GM06990 (cell line): Measurements from ENCODE around the gene SCART1.
"Not testable (repeated sequence)": the region's sequence is repeated elsewhere in the genome, so short reads cannot be mapped to it uniquely, and the experiment has no call there.

Source experiments
- DNase-seq: peaks from one replicate; pipeline ENCODE4 v3.0.0-alpha.2; 2011; ENCODE audit not compliant: insufficient read length; ENCODE audit errors: extremely low read depth
- H3K27me3 ChIP-seq: replicated peaks from 2 replicates; pipeline ENCODE4 v1.6.0; 2011; ENCODE audit warnings: low read length; ENCODE audit not compliant: control insufficient read depth, insufficient read depth
- H3K36me3 ChIP-seq: 2 replicates; pipeline ENCODE4 v1.5.1; 2011; ENCODE audit warnings: low read length; ENCODE audit not compliant: control insufficient read depth, insufficient read depth
- H3K4me3 ChIP-seq: replicated peaks from 2 replicates; pipeline ENCODE4 v1.5.1; 2011; ENCODE audit warnings: low read depth, mild to moderate bottlenecking, control low read depth, low read length
- CTCF ChIP-seq: IDR thresholded peaks from 2 replicates; pipeline ENCODE4 v1.5.1; 2011; ENCODE audit warnings: low read length, control low read depth, mild to moderate bottlenecking, inconsistent platforms; ENCODE audit not compliant: insufficient read depth, poor library complexity, severe bottlenecking

The SCART1 gene

GRCh38 chr10:133453516-133454203 is at the start of gene SCART1:
SCART1 (plus strand) TSS chr10:133453945; CDS start chr10:133453998, 53 bp downstream.
- DNase-seq = no peak
- TF ChIP-seq CTCF = no peak
- no peaks in the 10 kb centered on the region for H3K36me3 ChIP-seq
- H3K4me3 ChIP-seq = no peak within 1 kb of the TSS
- H3K27me3 ChIP-seq = no peaks in the 10 kb centered on the region

GRCh38 chr10:133405272-133405671 is 48.5 kb upstream of the SCART1 start:
- Histone ChIP-seq H3K4me3 (no peak overlapping the region), H3K27me3 (no peaks in the 10 kb centered on the region), H3K36me3 (peaks cover 14% of the 10 kb centered on the region)
- no peak for DNase-seq
- TF ChIP-seq CTCF = no peak

- Histone ChIP-seq H3K4me3 (no peak overlapping the region), H3K27me3 (no peaks in the 10 kb centered on the region), H3K36me3 (peaks cover 14% of the 10 kb centered on the region)
- DNase-seq = no peak
- no peak for TF ChIP-seq CTCF
Measured at GRCh38 chr10:133405844-133406527, 47.8 kb upstream of the SCART1 start.

- no peak for TF ChIP-seq CTCF
- no peak for DNase-seq
- no peaks in the 10 kb centered on the region; the same call in none of the 2 replicates for H3K36me3 ChIP-seq
- H3K4me3 ChIP-seq = no peak overlapping the region
- H3K27me3 ChIP-seq = no peaks in the 10 kb centered on the region
Measured at GRCh38 chr10:133411523-133412380, 42.0 kb upstream of the SCART1 start.

- no peak for TF ChIP-seq CTCF
- Histone ChIP-seq H3K36me3 (no peaks in the 10 kb centered on the region; the same call in none of the 2 replicates), H3K4me3 (no peak overlapping the region), H3K27me3 (no peaks in the 10 kb centered on the region)
- DNase-seq = no peak
Measured at GRCh38 chr10:133412381-133412711, 41.4 kb upstream of the SCART1 start.

- H3K4me3 ChIP-seq, H3K27me3 ChIP-seq, DNase-seq, H3K36me3 ChIP-seq: not testable (repeated sequence)
Measured at GRCh38 chr10:133414401-133414800, 39.3 kb upstream of the SCART1 start.
